ENCODE measurements around the gene TYRO3. TPM values are rescaled to one million over a fixed set of nuclear protein-coding genes. Genes with fewer than 3 reads are reported as not detected.

TYRO3 gene
- total and polyA plus RNA-seq, 3 donors from 2014 or later = 99.0 to 156 (median 107) TPM

- H3K36me3 ChIP-seq (ENCODE audit: low read depth, missing control alignments) = no peaks in the 10 kb centered on the region
- TF ChIP-seq, protein P1, sequence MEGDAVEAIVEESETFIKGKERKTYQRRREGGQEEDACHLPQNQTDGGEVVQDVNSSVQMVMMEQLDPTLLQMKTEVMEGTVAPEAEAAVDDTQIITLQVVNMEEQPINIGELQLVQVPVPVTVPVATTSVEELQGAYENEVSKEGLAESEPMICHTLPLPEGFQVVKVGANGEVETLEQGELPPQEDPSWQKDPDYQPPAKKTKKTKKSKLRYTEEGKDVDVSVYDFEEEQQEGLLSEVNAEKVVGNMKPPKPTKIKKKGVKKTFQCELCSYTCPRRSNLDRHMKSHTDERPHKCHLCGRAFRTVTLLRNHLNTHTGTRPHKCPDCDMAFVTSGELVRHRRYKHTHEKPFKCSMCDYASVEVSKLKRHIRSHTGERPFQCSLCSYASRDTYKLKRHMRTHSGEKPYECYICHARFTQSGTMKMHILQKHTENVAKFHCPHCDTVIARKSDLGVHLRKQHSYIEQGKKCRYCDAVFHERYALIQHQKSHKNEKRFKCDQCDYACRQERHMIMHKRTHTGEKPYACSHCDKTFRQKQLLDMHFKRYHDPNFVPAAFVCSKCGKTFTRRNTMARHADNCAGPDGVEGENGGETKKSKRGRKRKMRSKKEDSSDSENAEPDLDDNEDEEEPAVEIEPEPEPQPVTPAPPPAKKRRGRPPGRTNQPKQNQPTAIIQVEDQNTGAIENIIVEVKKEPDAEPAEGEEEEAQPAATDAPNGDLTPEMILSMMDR (IDR thresholded peaks at IDR 0.05) = no peak
- no peak for TF ChIP-seq POLR2A (IDR thresholded peaks at IDR 0.05)
- peaks cover 4% of the 10 kb centered on the region for H3K4me1 ChIP-seq
- intact Hi-C loops (cut with DNase I; ENCODE audit: low total_unique reads) = no loop called here
- H3K4me3 ChIP-seq = no peak overlapping the region
- 66 to 84% methylated on average over 6 of the region's 6 CpGs for WGBS, 2 donors
- no peaks in the 10 kb centered on the region for H3K9me3 ChIP-seq
- no peak overlapping the region for H3K27ac ChIP-seq
- no peak for DNase-seq
- no peaks in the 10 kb centered on the region for H3K27me3 ChIP-seq
These were observed 44.5 kb downstream of the TYRO3 start for GRCh38 chr15:41603411-41603935.

DNA sequence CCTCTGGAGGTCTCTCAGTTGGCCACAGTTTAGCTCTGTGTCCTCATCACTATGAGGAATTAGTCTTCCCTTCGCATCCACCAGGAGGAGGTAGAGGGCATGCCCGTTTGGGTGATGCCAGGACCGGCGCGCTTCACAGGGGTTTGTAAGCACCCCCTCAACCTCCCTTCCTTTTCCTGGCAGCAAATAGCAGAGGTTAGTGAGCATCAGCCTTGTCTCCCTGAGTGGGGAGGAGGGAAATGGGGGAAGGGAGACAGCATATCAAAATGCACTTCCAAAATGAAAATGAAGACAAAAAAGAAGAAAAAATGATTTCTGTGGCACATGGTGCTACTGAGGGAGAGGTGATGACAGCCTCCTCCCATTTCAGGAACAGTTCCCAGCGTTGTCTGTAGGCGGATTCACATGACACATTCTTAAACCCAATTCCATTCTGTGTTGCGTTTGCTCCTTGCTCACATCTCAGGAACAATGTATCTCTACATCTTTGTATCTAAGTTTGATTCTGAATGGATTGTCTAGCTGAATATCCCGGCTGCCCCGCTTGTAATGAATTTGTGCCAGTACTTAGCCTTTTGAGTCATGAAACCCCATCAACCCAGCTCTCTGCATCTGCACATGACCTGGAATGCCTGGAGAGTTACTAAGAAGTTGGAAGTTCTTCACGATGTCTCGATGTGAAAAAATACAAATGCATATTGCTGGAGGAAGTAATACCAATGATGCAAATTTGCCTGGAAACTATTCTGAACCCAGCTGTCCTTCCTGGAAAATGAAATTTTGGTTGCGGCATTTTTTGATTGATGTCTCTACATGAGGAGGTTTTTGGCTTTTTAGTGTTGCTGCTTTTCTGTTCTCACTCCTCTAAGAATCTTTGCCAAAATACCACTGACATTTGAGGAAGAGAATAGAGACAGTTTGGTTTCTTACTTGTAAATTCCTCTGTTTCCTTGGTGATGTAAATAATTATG is 45.2 kb downstream of the TYRO3 start:
- peak; percentile 79 for DNase-seq
- 22 to 30% methylated on average over 13 of the region's 13 CpGs for WGBS, 2 donors
- H3K9me3 ChIP-seq = no peaks in the 10 kb centered on the region
- no peak overlapping the region for H3K4me3 ChIP-seq
- no peak overlapping the region for H3K27ac ChIP-seq
- H3K27me3 ChIP-seq = no peaks in the 10 kb centered on the region
- TF ChIP-seq, protein P1 (IDR thresholded peaks at IDR 0.05) = peak; percentile 53 to 72 (median 59)
- no peak for TF ChIP-seq POLR2A (IDR thresholded peaks at IDR 0.05)
- H3K4me1 ChIP-seq = peaks cover 4% of the 10 kb centered on the region
- no peaks in the 10 kb centered on the region for H3K36me3 ChIP-seq (ENCODE audit: low read depth, missing control alignments)
- intact Hi-C loops (cut with DNase I; ENCODE audit: low total_unique reads) = no loop called here

DNA sequence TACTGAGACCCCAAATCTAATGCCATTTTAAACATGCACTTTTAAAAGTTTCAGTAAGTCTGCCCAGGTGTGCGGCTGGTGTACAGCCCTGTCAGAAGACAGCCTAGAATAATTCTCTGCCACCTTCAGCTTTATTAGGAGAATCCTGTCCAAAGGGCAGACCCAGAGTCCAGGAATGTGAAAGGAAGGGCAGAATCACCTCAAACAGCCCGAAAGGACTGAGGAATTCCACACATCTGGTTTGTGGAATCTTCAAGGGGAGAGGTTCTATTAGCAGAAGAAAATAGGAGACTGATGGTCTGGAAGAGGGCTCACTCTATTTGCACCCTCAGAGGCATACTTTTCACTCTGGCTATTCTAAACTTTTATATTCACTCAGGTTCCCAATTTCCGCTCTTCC is 46.6 kb downstream of the TYRO3 start:
- H3K27ac ChIP-seq = no peak overlapping the region
- H3K4me1 ChIP-seq = peaks cover 4% of the 10 kb centered on the region
- H3K27me3 ChIP-seq = no peaks in the 10 kb centered on the region
- H3K9me3 ChIP-seq = no peaks in the 10 kb centered on the region
- no peak for DNase-seq
- TF ChIP-seq, protein P1 (IDR thresholded peaks at IDR 0.05) = no peak
- no peak for TF ChIP-seq POLR2A (IDR thresholded peaks at IDR 0.05)
- intact Hi-C loops (cut with DNase I; ENCODE audit: low total_unique reads) = no loop called here
- WGBS, 2 donors = 88 to 89% methylated on average over 3 of the region's 3 CpGs
- H3K36me3 ChIP-seq (ENCODE audit: low read depth, missing control alignments) = no peaks in the 10 kb centered on the region
- no peak overlapping the region for H3K4me3 ChIP-seq

- H3K27me3 ChIP-seq = no peaks in the 10 kb centered on the region
- WGBS, 2 donors = 94 to 97% methylated on average over 1 of the region's 1 CpG
- intact Hi-C loops (cut with DNase I; ENCODE audit: low total_unique reads) = no loop called here
- peaks cover 4% of the 10 kb centered on the region for H3K4me1 ChIP-seq
- H3K4me3 ChIP-seq = no peak overlapping the region
- no peaks in the 10 kb centered on the region for H3K36me3 ChIP-seq (ENCODE audit: low read depth, missing control alignments)
- no peaks in the 10 kb centered on the region for H3K9me3 ChIP-seq
- TF ChIP-seq, protein P1 (IDR thresholded peaks at IDR 0.05) = no peak
- TF ChIP-seq POLR2A (IDR thresholded peaks at IDR 0.05) = no peak
- no peak for DNase-seq
- H3K27ac ChIP-seq = no peak overlapping the region
These were observed 48.0 kb downstream of the TYRO3 start for GRCh38 chr15:41606997-41607396.

Data from testis (tissue), 3 donors.